ENCODE measurements around the gene C2CD4B.

GRCh38 chr15:62153228-62153627 lies 11.9 kb downstream of the C2CD4B start:
- TF ChIP-seq POLR2A (IDR thresholded peaks at IDR 0.05; ENCODE audit: low read depth, low read length) (no peak), POLR2AphosphoS5 (IDR thresholded peaks at IDR 0.05; ENCODE audit: low read depth, low read length) (no peak)

Data from GM12892 (cell line).